Neutrophil (primary cell): ENCODE measurements around the gene PHF20.

Experiments used
- H3K27ac ChIP-seq: fragments of 200-600 bp; sonication (generic); 2 replicates; pipeline ENCODE4 v1.5.1; 2016; ENCODE audit warnings: mild to moderate bottlenecking, moderate library complexity
- H3K27me3 ChIP-seq: fragments of 200-600 bp; sonication (generic); 2 replicates; pipeline ENCODE4 v1.6.0; 2016; ENCODE audit warnings: mild to moderate bottlenecking
- H3K36me3 ChIP-seq: fragments of 200-600 bp; sonication (generic); 2 replicates; pipeline ENCODE4 v1.5.1; 2017
- H3K4me1 ChIP-seq, 2 experiments: fragments of 200-600 bp in 1 of 2; sonication (generic) in 1 of 2; 1 replicate in 1 of 2; 2 replicates in 1 of 2; pipeline versions ENCODE4 v1.5.1 to v1.6.1; 2013 to 2016; ENCODE audit warnings: low read depth in 1 of 2, low read length in 1 of 2, mild to moderate bottlenecking in 1 of 2, moderate library complexity in 1 of 2; ENCODE audit not compliant: control insufficient read depth in 1 of 2, insufficient read depth in 1 of 2
- H3K4me3 ChIP-seq, 2 experiments: fragments of 200-600 bp in 1 of 2; sonication (generic) in 1 of 2; 1 replicate in 1 of 2; 2 replicates in 1 of 2; pipeline ENCODE4 v1.5.1; 2013 to 2016; ENCODE audit warnings: low read depth in 1 of 2, low read length in 1 of 2, mild to moderate bottlenecking in 1 of 2, moderate library complexity in 1 of 2
- H3K9me3 ChIP-seq: fragments of 200-600 bp; sonication (generic); 2 replicates; pipeline ENCODE4 v1.5.1; 2016
- TF ChIP-seq, protein P1 (sequence below): fragments of 200-600 bp; sonication (generic); IDR thresholded peaks from 2 replicates; pipeline ENCODE4 v1.5.1; 2016; ENCODE audit warnings: antibody characterized with exemption

The PHF20 gene

DNA sequence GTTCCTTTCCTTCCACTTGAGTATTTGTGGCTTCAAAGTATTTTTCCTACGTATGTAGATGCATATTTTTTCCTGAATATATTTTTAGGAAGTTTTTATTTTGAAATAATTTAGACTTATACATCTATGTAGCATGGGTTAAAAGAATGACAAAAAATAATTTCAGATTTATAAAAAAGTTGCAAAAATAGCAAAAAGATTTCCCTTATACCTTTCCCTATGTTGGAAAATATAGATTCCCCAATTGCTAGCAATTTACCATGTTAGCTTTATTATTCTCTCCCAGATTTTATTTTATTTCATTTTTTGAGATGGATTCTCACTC lies 112.7 kb downstream of the PHF20 start:
- H3K27ac ChIP-seq = no peak overlapping the region
- TF ChIP-seq, protein P1, sequence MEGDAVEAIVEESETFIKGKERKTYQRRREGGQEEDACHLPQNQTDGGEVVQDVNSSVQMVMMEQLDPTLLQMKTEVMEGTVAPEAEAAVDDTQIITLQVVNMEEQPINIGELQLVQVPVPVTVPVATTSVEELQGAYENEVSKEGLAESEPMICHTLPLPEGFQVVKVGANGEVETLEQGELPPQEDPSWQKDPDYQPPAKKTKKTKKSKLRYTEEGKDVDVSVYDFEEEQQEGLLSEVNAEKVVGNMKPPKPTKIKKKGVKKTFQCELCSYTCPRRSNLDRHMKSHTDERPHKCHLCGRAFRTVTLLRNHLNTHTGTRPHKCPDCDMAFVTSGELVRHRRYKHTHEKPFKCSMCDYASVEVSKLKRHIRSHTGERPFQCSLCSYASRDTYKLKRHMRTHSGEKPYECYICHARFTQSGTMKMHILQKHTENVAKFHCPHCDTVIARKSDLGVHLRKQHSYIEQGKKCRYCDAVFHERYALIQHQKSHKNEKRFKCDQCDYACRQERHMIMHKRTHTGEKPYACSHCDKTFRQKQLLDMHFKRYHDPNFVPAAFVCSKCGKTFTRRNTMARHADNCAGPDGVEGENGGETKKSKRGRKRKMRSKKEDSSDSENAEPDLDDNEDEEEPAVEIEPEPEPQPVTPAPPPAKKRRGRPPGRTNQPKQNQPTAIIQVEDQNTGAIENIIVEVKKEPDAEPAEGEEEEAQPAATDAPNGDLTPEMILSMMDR = no peak
- H3K9me3 ChIP-seq = no peaks in the 10 kb centered on the region
- no peaks in the 10 kb centered on the region for H3K27me3 ChIP-seq
- H3K4me1 ChIP-seq = peaks cover 14 to 18% of the 10 kb centered on the region in 2 experiments
- peaks cover 15% of the 10 kb centered on the region for H3K36me3 ChIP-seq
- H3K4me3 ChIP-seq = no peak overlapping the region

DNA sequence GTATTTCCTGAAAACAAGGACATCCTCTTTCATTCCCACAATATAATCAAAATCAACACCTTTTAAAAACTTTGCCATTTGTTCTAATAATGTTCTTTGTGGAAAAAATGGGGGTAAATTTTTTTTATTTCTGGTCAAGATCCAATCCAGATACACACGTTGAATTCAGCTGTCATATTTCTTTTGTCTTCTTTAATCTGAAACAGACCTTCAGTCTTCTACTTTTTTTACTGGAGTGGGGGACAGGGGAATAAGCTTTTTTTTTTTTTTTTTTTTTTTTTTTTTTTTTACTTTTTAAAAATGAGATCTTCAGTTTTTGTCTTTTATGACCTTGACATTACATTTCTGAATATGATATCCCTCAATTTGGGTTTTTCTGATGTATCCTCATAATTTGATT lies 113.4 kb downstream of the PHF20 start:
- Histone ChIP-seq H3K27ac (no peak overlapping the region), H3K36me3 (peaks cover 15% of the 10 kb centered on the region), H3K4me3 (no peak overlapping the region), H3K9me3 (no peaks in the 10 kb centered on the region), H3K4me1 (peaks cover 14 to 18% of the 10 kb centered on the region in 2 experiments), H3K27me3 (no peaks in the 10 kb centered on the region)
- TF ChIP-seq, protein P1 = no peak

DNA sequence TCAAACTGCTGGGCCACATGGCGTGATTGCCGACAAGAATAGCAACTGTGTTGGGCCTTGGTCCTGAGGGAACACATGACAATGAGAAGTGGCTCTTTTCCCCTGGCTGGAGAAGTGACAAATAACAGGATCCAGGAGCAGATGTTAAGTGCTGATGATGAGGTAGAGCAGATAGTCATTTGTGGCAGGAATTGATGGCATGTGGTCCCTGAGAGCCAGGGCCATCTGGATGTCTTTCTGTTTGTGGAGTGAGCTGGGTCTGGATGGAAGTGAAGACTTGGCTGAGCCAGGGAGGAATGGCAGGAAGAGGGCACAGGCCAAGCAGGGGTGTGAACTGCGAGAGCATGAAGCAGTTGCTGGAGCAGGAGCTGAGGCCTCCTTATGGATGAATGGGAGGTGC lies 114.7 kb downstream of the PHF20 start:
- H3K4me1 ChIP-seq = peaks cover 14 to 18% of the 10 kb centered on the region in 2 experiments
- TF ChIP-seq, protein P1 = no peak
- peaks cover 15% of the 10 kb centered on the region for H3K36me3 ChIP-seq
- no peak overlapping the region for H3K4me3 ChIP-seq
- H3K9me3 ChIP-seq = no peaks in the 10 kb centered on the region
- H3K27ac ChIP-seq = no peak overlapping the region
- no peaks in the 10 kb centered on the region for H3K27me3 ChIP-seq

DNA sequence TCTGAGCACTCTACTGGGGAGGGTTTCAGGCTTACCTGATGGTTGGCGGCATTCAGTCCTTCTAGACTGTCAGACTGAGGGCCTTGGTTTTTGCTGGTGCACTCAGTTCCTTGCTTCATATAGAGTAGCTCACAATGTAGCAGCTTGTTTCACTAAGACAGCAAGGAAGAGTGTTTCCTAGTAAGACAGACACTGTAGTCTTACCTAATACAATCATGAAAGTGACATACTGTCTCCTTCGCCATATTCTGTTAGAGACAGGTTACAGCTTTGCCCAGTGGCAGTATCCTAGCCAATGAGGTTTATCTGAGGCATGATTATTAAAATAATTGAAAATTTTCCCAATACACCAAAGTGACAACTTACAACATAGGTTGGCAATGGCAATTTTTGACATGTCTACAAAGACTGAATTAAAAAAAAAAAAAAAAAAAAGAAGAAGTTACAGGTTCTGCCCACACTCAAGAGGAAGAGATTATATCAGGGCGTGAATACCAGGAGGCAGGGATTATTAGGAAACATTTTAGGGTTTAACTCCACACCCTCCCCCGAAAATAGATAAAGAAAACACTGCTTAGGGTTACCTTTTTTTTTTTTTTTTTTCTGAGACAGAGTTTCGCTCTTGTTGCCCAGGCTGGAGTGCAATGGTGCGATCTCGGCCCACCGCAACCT lies 115.7 kb downstream of the PHF20 start:
- Histone ChIP-seq H3K36me3 (peaks cover 15% of the 10 kb centered on the region), H3K9me3 (no peaks in the 10 kb centered on the region), H3K27me3 (no peaks in the 10 kb centered on the region), H3K4me3 (no peak overlapping the region), H3K4me1 (peaks cover 14 to 18% of the 10 kb centered on the region in 2 experiments), H3K27ac (peak overlapping the region; percentile 68)
- TF ChIP-seq, protein P1 = no peak

DNA sequence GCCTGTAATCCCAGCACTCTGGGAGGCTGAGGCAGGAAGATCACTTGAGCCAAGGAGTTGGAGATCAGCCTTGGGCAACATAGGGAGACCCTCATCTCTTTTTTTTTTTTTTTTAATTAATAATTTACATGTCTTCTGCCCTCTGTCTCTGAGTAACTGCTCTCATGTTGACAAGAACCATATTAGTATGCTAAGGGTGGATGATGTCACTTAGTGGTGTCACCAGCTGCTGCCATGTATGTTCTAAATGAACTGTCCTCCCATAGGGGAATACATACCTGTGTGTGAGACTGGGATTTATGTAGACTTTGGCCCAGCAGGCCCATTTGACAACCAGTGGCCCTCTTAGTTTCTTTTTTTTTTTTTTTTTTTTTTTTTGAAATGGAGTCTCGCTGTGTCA lies 116.8 kb downstream of the PHF20 start:
- Histone ChIP-seq H3K27ac (peak overlapping the region; percentile 68), H3K27me3 (no peaks in the 10 kb centered on the region), H3K9me3 (no peaks in the 10 kb centered on the region), H3K4me3 (no peak overlapping the region), H3K4me1 (peaks cover 14 to 18% of the 10 kb centered on the region in 2 experiments), H3K36me3 (peaks cover 9% of the 10 kb centered on the region)
- TF ChIP-seq, protein P1 = no peak
